Natural killer cell (primary cell): ENCODE measurements around the gene ELAVL3. TPM values are rescaled to one million over a fixed set of nuclear protein-coding genes. Genes with fewer than 3 reads are reported as not detected.
"Not testable (repeated sequence)": the region's sequence is repeated elsewhere in the genome, so short reads cannot be mapped to it uniquely, and the experiment has no call there.

Source experiments
- ATAC-seq, 3 donors: fragments of 150-1000 bp in 2 of 3; fragments of 200-7000 bp in 1 of 3; cut with Tn5 transposase; 1 replicate in 1 of 3; 2 replicates in 2 of 3; pipeline ENCODE4 v1.10.0; 2021; ENCODE audit warnings: mild to moderate bottlenecking in 2 of 3, moderate library complexity in 2 of 3
- DNase-seq, 2 donors: peaks; one replicate each; pipeline versions ENCODE4 v3.0.0 to v3.0.0-alpha.2; 2013 to 2021; ENCODE audit warnings: mixed read lengths in 1 of 2
- H3K27ac ChIP-seq: one replicate; pipeline ENCODE4 v1.5.1; 2013; ENCODE audit warnings: mild to moderate bottlenecking, low read length
- H3K27me3 ChIP-seq: one replicate; pipeline ENCODE4 v1.6.1; 2013; ENCODE audit warnings: low read length; ENCODE audit not compliant: control insufficient read depth, insufficient read depth
- H3K36me3 ChIP-seq: one replicate; pipeline ENCODE4 v1.6.1; 2013; ENCODE audit warnings: low read length; ENCODE audit not compliant: control insufficient read depth, insufficient read depth
- H3K4me1 ChIP-seq: one replicate; pipeline ENCODE4 v1.6.1; 2013; ENCODE audit warnings: low read length; ENCODE audit not compliant: control insufficient read depth, insufficient read depth
- H3K4me3 ChIP-seq: one replicate; pipeline ENCODE4 v1.5.1; 2013; ENCODE audit warnings: low read length
- H3K9me3 ChIP-seq: one replicate; pipeline ENCODE4 v1.6.1; 2013; ENCODE audit warnings: low read length; ENCODE audit not compliant: control insufficient read depth, insufficient read depth
- H3K27ac Mint-ChIP-seq, 2 donors: one replicate each; pipeline ENCODE4 v1.8.0; 2022; ENCODE audit warnings: mild to moderate bottlenecking in 2 of 2, mixed read lengths in 2 of 2, moderate library complexity in 1 of 2
- H3K27me3 Mint-ChIP-seq, 2 donors: one replicate each; pipeline ENCODE4 v1.8.0; 2022; ENCODE audit warnings: low read depth in 2 of 2, mixed read lengths in 2 of 2
- H3K36me3 Mint-ChIP-seq: one replicate; pipeline ENCODE4 v1.8.0; 2022; ENCODE audit warnings: mixed read lengths
- H3K4me1 Mint-ChIP-seq, 2 donors: one replicate each; pipeline ENCODE4 v1.8.0; 2022; ENCODE audit warnings: mixed read lengths in 2 of 2
- H3K4me3 Mint-ChIP-seq: one replicate; pipeline ENCODE4 v1.8.0; 2022; ENCODE audit warnings: mild to moderate bottlenecking, moderate library complexity, mixed read lengths
- H3K9me3 Mint-ChIP-seq, 2 donors: one replicate each; pipeline ENCODE4 v1.8.0; 2022; ENCODE audit warnings: mixed read lengths in 2 of 2
- CTCF ChIP-seq: fragments of 200-600 bp; IDR thresholded peaks from one replicate; pipeline ENCODE4 v1.8.0; 2022; ENCODE audit warnings: antibody characterized with exemption
- WGBS: methylation state at CpG from one replicate; pipeline ENCODE4 v1.1.7; 2013; ENCODE audit warnings: missing lambda C conversion rate; ENCODE audit not compliant: insufficient coverage; 5-methylcytosine and 5-hydroxymethylcytosine counted together
- intact Hi-C: fragments of 100-400 bp; cut with micrococcal nuclease; formaldehyde crosslinking; loops from one replicate; pipeline ENCODE4 v1.14.2; 2022
- total RNA-seq, 4 donors: library from RNA; stranded (reverse); fragments of 120-200 nt in 1 of 4; gene quantifications; one replicate each; pipeline versions ENCODE4 v1.2.3 to v1.2.4, GENCODE V29; 2013 to 2022

The ELAVL3 gene
- total RNA-seq, 3 donors from 2014 or later (not counting 1 experiment from before 2014, with no cell fraction given) = not detected

- peak overlapping the region; percentile 99 for H3K4me3 Mint-ChIP-seq
- peaks cover 26% of the 10 kb centered on the region for H3K4me1 ChIP-seq
- DNase-seq (peak in 1 of 2 donors; percentile 37), ATAC-seq (no peak)
- no peaks in the 10 kb centered on the region for H3K9me3 Mint-ChIP-seq
- TF ChIP-seq CTCF = no peak
- peak overlapping the region; percentile 97 to 99 for H3K27ac Mint-ChIP-seq
- no peaks in the 10 kb centered on the region for H3K27me3 ChIP-seq
- no peaks in the 10 kb centered on the region for H3K27me3 Mint-ChIP-seq
- peaks cover 12% of the 10 kb centered on the region for H3K36me3 ChIP-seq
- no peaks in the 10 kb centered on the region for H3K9me3 ChIP-seq
- WGBS = 4% methylated on average over 21 of the region's 21 CpGs
- intact Hi-C loops = loop anchor here (1.0 to 2.0 kb wide), 3 partner anchors 55 to 90 kb away; partner anchors contain the start of genes CCDC159, SWSAP1 and TMEM205
- H3K4me1 Mint-ChIP-seq = peaks cover 21 to 32% of the 10 kb centered on the region in 2 donors
- peak overlapping the region; percentile 84 for H3K4me3 ChIP-seq
- H3K27ac ChIP-seq = peak overlapping the region; percentile 75
- no peaks in the 10 kb centered on the region for H3K36me3 Mint-ChIP-seq
Measured at GRCh38 chr19:11435833-11436313, 45.0 kb downstream of the ELAVL3 start.

GRCh38 chr19:11435057-11435832 lies 45.6 kb downstream of the ELAVL3 start, which contains the start of the genes ODAD3 and PRKCSH:
Gene ODAD3 (minus strand): TSS chr19:11435121. CDS start chr19:11435016, 105 bp downstream.
Gene PRKCSH (plus strand): TSS chr19:11435635. CDS start chr19:11436118, 483 bp downstream.
- Mint-ChIP-seq H3K4me1 (peaks cover 21 to 29% of the 10 kb centered on the region in 2 donors), H3K27me3 (no peaks in the 10 kb centered on the region), H3K36me3 (no peaks in the 10 kb centered on the region), H3K27ac (peak within 1 kb of the TSS; percentile 97 to 99), H3K4me3 (peak within 1 kb of the TSS; percentile 99), H3K9me3 (no peaks in the 10 kb centered on the region)
- intact Hi-C loops = loop anchor here (1.0 to 2.0 kb wide), 3 partner anchors 54 to 89 kb away; partner anchors contain the start of genes CCDC159, SWSAP1 and TMEM205
- Histone ChIP-seq H3K4me3 (peak within 1 kb of the TSS; percentile 84), H3K36me3 (peaks cover 10% of the 10 kb centered on the region), H3K27ac (peak within 1 kb of the TSS; percentile 75), H3K4me1 (peaks cover 26% of the 10 kb centered on the region), H3K9me3 (no peaks in the 10 kb centered on the region), H3K27me3 (no peaks in the 10 kb centered on the region)
- peak; percentile 84 for TF ChIP-seq CTCF
- WGBS = under 1% methylated on average over 53 of the region's 53 CpGs
- ATAC-seq (peak; percentile 93 to 98 (median 93)), DNase-seq (peak; percentile 94 to 99)

- ATAC-seq (peak; percentile 0 to 2 (median 1)), DNase-seq (no peak)
- 12% methylated on average over 9 of the region's 9 CpGs for WGBS
- peaks cover 26% of the 10 kb centered on the region for H3K4me1 ChIP-seq
- TF ChIP-seq CTCF = no peak
- Mint-ChIP-seq H3K4me3 (peak overlapping the region; percentile 99), H3K9me3 (no peaks in the 10 kb centered on the region), H3K4me1 (peaks cover 21 to 29% of the 10 kb centered on the region in 2 donors), H3K27me3 (no peaks in the 10 kb centered on the region), H3K27ac (peak overlapping the region; percentile 97 to 99), H3K36me3 (no peaks in the 10 kb centered on the region)
- no peaks in the 10 kb centered on the region for H3K27me3 ChIP-seq
- peak overlapping the region; percentile 84 for H3K4me3 ChIP-seq
- intact Hi-C loops = loop anchor here (1.0 to 2.0 kb wide), 3 partner anchors 53 to 88 kb away; partner anchors contain the start of genes CCDC159, SWSAP1 and TMEM205
- H3K36me3 ChIP-seq = peaks cover 10% of the 10 kb centered on the region
- peak overlapping the region; percentile 75 for H3K27ac ChIP-seq
- no peaks in the 10 kb centered on the region for H3K9me3 ChIP-seq
Measured at GRCh38 chr19:11434703-11435056, 46.2 kb downstream of the ELAVL3 start.

- H3K9me3 Mint-ChIP-seq, H3K4me3 Mint-ChIP-seq, H3K4me3 ChIP-seq, H3K27ac ChIP-seq, H3K27me3 Mint-ChIP-seq, intact Hi-C loops, ATAC-seq, H3K36me3 Mint-ChIP-seq, DNase-seq, H3K27me3 ChIP-seq, H3K9me3 ChIP-seq: not testable (repeated sequence)
- 88% methylated on average over 3 of the region's 3 CpGs for WGBS
- Mint-ChIP-seq H3K4me1 (peaks cover 21 to 29% of the 10 kb centered on the region in 2 donors), H3K27ac (peak overlapping the region in 1 of 2 donors; percentile 97)
- H3K36me3 ChIP-seq = peaks cover 10% of the 10 kb centered on the region
- peaks cover 26% of the 10 kb centered on the region for H3K4me1 ChIP-seq
Measured at GRCh38 chr19:11433526-11433925, 47.3 kb downstream of the ELAVL3 start.
